ACHN (cell line): ENCODE data around the gene TRMT61B.

Experiments used
- DNase-seq: peaks from one replicate; pipeline ENCODE4 v3.0.0-alpha.2; 2015
- in situ Hi-C: cut with HindIII; loops from 2 replicates; pipeline ENCODE4 v1.10.0; 2017; ENCODE audit warnings: low sequenced_read_pairs, low pct_ligation_motif_present, low pct_unique_long_range_greater_than_20kb

The TRMT61B gene

GRCh38 chr2:28801726-28802125, 68.4 kb downstream of the TRMT61B start:
- in situ Hi-C loops, result no loop called here
- no peak for DNase-seq
